Natural killer cell treated with Interleukin-12 subunit alpha and Interleukin-12 subunit beta and Interleukin-15 and Interleukin-18, amount 100 ng/mL, for 72 hours (primary cell): Measurements from ENCODE around the gene MAPK8. TPM values are rescaled to one million over a fixed set of nuclear protein-coding genes. Genes with fewer than 3 reads are reported as not detected.

Source experiments
- ATAC-seq, 2 donors: fragments of 150-1000 bp; cut with Tn5 transposase in 1 of 2; sonication (Bioruptor Pico), chemical (Tn5 transposase) in 1 of 2; 2 replicates each; pipeline ENCODE4 v1.10.0; 2021
- DNase-seq: peaks from one replicate; pipeline ENCODE4 v3.0.0; 2022; ENCODE audit warnings: low spot score
- H3K27ac Mint-ChIP-seq, 2 donors: 1 replicate in 1 of 2; 2 replicates in 1 of 2; pipeline ENCODE4 v1.8.0; 2022; ENCODE audit warnings: mixed read lengths in 2 of 2, mild to moderate bottlenecking in 1 of 2, moderate library complexity in 1 of 2
- H3K27me3 Mint-ChIP-seq, 2 donors: 1 replicate in 1 of 2; 2 replicates in 1 of 2; pipeline ENCODE4 v1.8.0; 2022; ENCODE audit warnings: mixed read lengths in 2 of 2
- H3K36me3 Mint-ChIP-seq: one replicate; pipeline ENCODE4 v1.8.0; 2022; ENCODE audit warnings: mixed read lengths
- H3K4me1 Mint-ChIP-seq, 2 donors: 1 replicate in 1 of 2; 2 replicates in 1 of 2; pipeline ENCODE4 v1.8.0; 2022; ENCODE audit warnings: low read depth in 2 of 2, mixed read lengths in 2 of 2, mild to moderate bottlenecking in 1 of 2
- H3K4me3 Mint-ChIP-seq: one replicate; pipeline ENCODE4 v1.8.0; 2022; ENCODE audit warnings: mixed read lengths
- H3K9me3 Mint-ChIP-seq: 2 replicates; pipeline ENCODE4 v1.8.0; 2022; ENCODE audit warnings: mixed read lengths
- total RNA-seq, 2 donors: library from RNA; stranded (reverse); gene quantifications; one replicate each; pipeline ENCODE4 v1.2.3, GENCODE V29; 2022

Gene MAPK8
- total RNA-seq, 2 donors from 2014 or later, result 43.1 to 79.9 TPM

- Mint-ChIP-seq H3K27me3 (no peaks in the 10 kb centered on the region), H3K27ac (no peak overlapping the region), H3K4me3 (no peak overlapping the region), H3K4me1 (peaks cover 17 to 32% of the 10 kb centered on the region in 2 donors), H3K9me3 (no peaks in the 10 kb centered on the region), H3K36me3 (peaks cover 5% of the 10 kb centered on the region)
- DNase-seq, result no peak
- ATAC-seq, result no peak
Measured at GRCh38 chr10:48358838-48359237, 52.4 kb downstream of the MAPK8 start.

GRCh38 chr10:48361176-48361575 is 54.7 kb downstream of the MAPK8 start:
- no peak for DNase-seq
- no peak for ATAC-seq
- Mint-ChIP-seq H3K4me3 (no peak overlapping the region), H3K27me3 (no peaks in the 10 kb centered on the region), H3K9me3 (no peaks in the 10 kb centered on the region), H3K4me1 (peaks cover 15 to 32% of the 10 kb centered on the region in 2 donors), H3K36me3 (peaks cover 5% of the 10 kb centered on the region), H3K27ac (no peak overlapping the region)

GRCh38 chr10:48363617-48364355 is 57.3 kb downstream of the MAPK8 start:
- Mint-ChIP-seq H3K27ac (no peak overlapping the region), H3K4me1 (peaks cover 5 to 19% of the 10 kb centered on the region in 2 donors), H3K36me3 (no peaks in the 10 kb centered on the region), H3K27me3 (no peaks in the 10 kb centered on the region), H3K9me3 (no peaks in the 10 kb centered on the region), H3K4me3 (no peak overlapping the region)
- DNase-seq, result no peak
- ATAC-seq, result no peak

- no peak for ATAC-seq
Measured at GRCh38 chr10:48364659-48365405, 58.4 kb downstream of the MAPK8 start.

GRCh38 chr10:48365668-48366067 is 59.2 kb downstream of the MAPK8 start:
- DNase-seq (no peak), ATAC-seq (no peak)
- Mint-ChIP-seq H3K36me3 (no peaks in the 10 kb centered on the region), H3K9me3 (no peaks in the 10 kb centered on the region), H3K4me1 (peaks cover 3 to 16% of the 10 kb centered on the region in 2 donors), H3K4me3 (no peak overlapping the region), H3K27ac (no peak overlapping the region), H3K27me3 (no peaks in the 10 kb centered on the region)

More at GRCh38 chr10:48364659-48365405, 58.4 kb downstream of the MAPK8 start:
- no peaks in the 10 kb centered on the region for H3K9me3 Mint-ChIP-seq
- DNase-seq, result no peak
- H3K4me1 Mint-ChIP-seq, result peaks cover 3 to 16% of the 10 kb centered on the region in 2 donors
- no peaks in the 10 kb centered on the region for H3K27me3 Mint-ChIP-seq
- H3K27ac Mint-ChIP-seq, result no peak overlapping the region
- H3K4me3 Mint-ChIP-seq, result no peak overlapping the region
- H3K36me3 Mint-ChIP-seq, result no peaks in the 10 kb centered on the region

- H3K4me3 Mint-ChIP-seq, result no peak overlapping the region
- no peak for ATAC-seq
- peaks cover 3 to 16% of the 10 kb centered on the region in 2 donors for H3K4me1 Mint-ChIP-seq
- H3K36me3 Mint-ChIP-seq, result no peaks in the 10 kb centered on the region
- DNase-seq, result no peak
- no peak overlapping the region for H3K27ac Mint-ChIP-seq
- no peaks in the 10 kb centered on the region for H3K27me3 Mint-ChIP-seq
- H3K9me3 Mint-ChIP-seq, result no peaks in the 10 kb centered on the region
Measured at GRCh38 chr10:48366261-48366660, 59.8 kb downstream of the MAPK8 start.

GRCh38 chr10:48369501-48369900 is 63.0 kb downstream of the MAPK8 start:
- no peak for ATAC-seq
- no peaks in the 10 kb centered on the region for H3K27me3 Mint-ChIP-seq
- DNase-seq, result no peak
- H3K36me3 Mint-ChIP-seq, result no peaks in the 10 kb centered on the region
- no peak overlapping the region for H3K4me3 Mint-ChIP-seq
- H3K4me1 Mint-ChIP-seq, result peaks cover 0 to 3% of the 10 kb centered on the region in 2 donors
- no peak overlapping the region for H3K27ac Mint-ChIP-seq
- H3K9me3 Mint-ChIP-seq, result no peaks in the 10 kb centered on the region

GRCh38 chr10:48377751-48378530 is 71.5 kb downstream of the MAPK8 start:
- no peaks in the 10 kb centered on the region for H3K4me1 Mint-ChIP-seq
- ATAC-seq (no peak), DNase-seq (no peak)
- H3K27ac Mint-ChIP-seq, result no peak overlapping the region
- H3K36me3 Mint-ChIP-seq, result peaks cover 5% of the 10 kb centered on the region
- H3K9me3 Mint-ChIP-seq, result peaks cover 4% of the 10 kb centered on the region
- no peak overlapping the region for H3K4me3 Mint-ChIP-seq
- no peaks in the 10 kb centered on the region for H3K27me3 Mint-ChIP-seq

- peaks cover 4% of the 10 kb centered on the region for H3K9me3 Mint-ChIP-seq
- H3K27me3 Mint-ChIP-seq, result no peaks in the 10 kb centered on the region
- DNase-seq (no peak), ATAC-seq (no peak)
- no peak overlapping the region for H3K4me3 Mint-ChIP-seq
- H3K36me3 Mint-ChIP-seq, result peaks cover 5% of the 10 kb centered on the region
- no peaks in the 10 kb centered on the region for H3K4me1 Mint-ChIP-seq
- H3K27ac Mint-ChIP-seq, result no peak overlapping the region
Measured at GRCh38 chr10:48378675-48379074, 72.2 kb downstream of the MAPK8 start.

GRCh38 chr10:48381971-48382370 is 75.5 kb downstream of the MAPK8 start:
- H3K4me1 Mint-ChIP-seq, result no peaks in the 10 kb centered on the region
- peaks cover 5% of the 10 kb centered on the region for H3K36me3 Mint-ChIP-seq
- no peak for ATAC-seq

GRCh38 chr10:48382982-48383381 is 76.5 kb downstream of the MAPK8 start:
- Mint-ChIP-seq H3K27ac (no peak overlapping the region), H3K36me3 (peaks cover 5% of the 10 kb centered on the region), H3K27me3 (no peaks in the 10 kb centered on the region), H3K9me3 (no peaks in the 10 kb centered on the region), H3K4me3 (no peak overlapping the region), H3K4me1 (no peaks in the 10 kb centered on the region)
- DNase-seq (no peak), ATAC-seq (no peak)

More at GRCh38 chr10:48381971-48382370, 75.5 kb downstream of the MAPK8 start:
- no peak for DNase-seq
- Mint-ChIP-seq H3K4me3 (no peak overlapping the region), H3K27me3 (no peaks in the 10 kb centered on the region), H3K9me3 (no peaks in the 10 kb centered on the region), H3K27ac (no peak overlapping the region)

- H3K9me3 Mint-ChIP-seq, result no peaks in the 10 kb centered on the region
- H3K36me3 Mint-ChIP-seq, result peaks cover 5% of the 10 kb centered on the region
- DNase-seq, result no peak
- H3K27ac Mint-ChIP-seq, result no peak overlapping the region
- no peaks in the 10 kb centered on the region for H3K27me3 Mint-ChIP-seq
- no peak overlapping the region for H3K4me3 Mint-ChIP-seq
- H3K4me1 Mint-ChIP-seq, result no peaks in the 10 kb centered on the region
- ATAC-seq, result no peak
Measured at GRCh38 chr10:48383393-48383792, 76.9 kb downstream of the MAPK8 start.

GRCh38 chr10:48384699-48384982 is 78.2 kb downstream of the MAPK8 start:
- H3K4me3 Mint-ChIP-seq, result no peak overlapping the region
- no peak overlapping the region for H3K27ac Mint-ChIP-seq
- H3K9me3 Mint-ChIP-seq, result no peaks in the 10 kb centered on the region
- H3K4me1 Mint-ChIP-seq, result peaks cover 6 to 8% of the 10 kb centered on the region in 2 donors
- no peak for ATAC-seq
- DNase-seq, result no peak
- peaks cover 5% of the 10 kb centered on the region for H3K36me3 Mint-ChIP-seq
- no peaks in the 10 kb centered on the region for H3K27me3 Mint-ChIP-seq

GRCh38 chr10:48389272-48389671 is 82.8 kb downstream of the MAPK8 start:
- Mint-ChIP-seq H3K4me3 (peak overlapping the region; percentile 12), H3K4me1 (peaks cover 28 to 39% of the 10 kb centered on the region in 2 donors), H3K9me3 (no peaks in the 10 kb centered on the region), H3K27ac (no peak overlapping the region), H3K36me3 (no peaks in the 10 kb centered on the region), H3K27me3 (no peaks in the 10 kb centered on the region)
- DNase-seq (no peak), ATAC-seq (peak in 1 of 2 donors; percentile 51)
